Coronary artery (tissue), 2 donors: ENCODE data around the gene LIMD2.

Experiments
- DNase-seq: peaks from one replicate; pipeline ENCODE4 v3.0.0-alpha.2; 2017; ENCODE audit warnings: low spot score
- H3K27ac ChIP-seq, 2 donors: fragments of 200-600 bp; sonication (generic); one replicate each; pipeline ENCODE4 v1.5.1; 2016 to 2019
- H3K4me3 ChIP-seq: fragments of 200-600 bp; sonication (generic); 2 replicates; pipeline ENCODE4 v1.5.1; 2016; ENCODE audit warnings: mild to moderate bottlenecking, moderate library complexity
- CTCF ChIP-seq: fragments of 200-600 bp; sonication (generic); IDR thresholded peaks from one replicate; pipeline ENCODE4 v1.5.1; 2019; ENCODE audit warnings: antibody characterized with exemption

LIMD2 gene

GRCh38 chr17:63701456-63701820, 1.5 kb upstream of the LIMD2 start:
- no peak for TF ChIP-seq CTCF
- H3K4me3 ChIP-seq = peak overlapping the region; percentile 76
- H3K27ac ChIP-seq = peak overlapping the region; percentile 47 to 62
- DNase-seq = no peak

- no peak for TF ChIP-seq CTCF
- Histone ChIP-seq H3K4me3 (peak overlapping the region; percentile 76), H3K27ac (peak overlapping the region; percentile 47 to 62)
- DNase-seq = peak; percentile 80
Measured at GRCh38 chr17:63700528-63701455, 867 bp upstream of the LIMD2 start.

GRCh38 chr17:63698886-63699637, 863 bp downstream of the LIMD2 start:
- Histone ChIP-seq H3K27ac (peak overlapping the region; percentile 26 to 62), H3K4me3 (peak overlapping the region; percentile 76)
- peak; percentile 83 for DNase-seq
- no peak for TF ChIP-seq CTCF

- Histone ChIP-seq H3K4me3 (peak overlapping the region; percentile 76), H3K27ac (peak overlapping the region in 1 of 2 donors; percentile 62)
- no peak for TF ChIP-seq CTCF
- peak; percentile 74 for DNase-seq
Measured at GRCh38 chr17:63698381-63698885, 1.5 kb downstream of the LIMD2 start.

- TF ChIP-seq CTCF = no peak
- H3K27ac ChIP-seq = peak overlapping the region in 1 of 2 donors; percentile 62
- no peak for DNase-seq
- no peak overlapping the region for H3K4me3 ChIP-seq
Measured at GRCh38 chr17:63697341-63698286, 2.3 kb downstream of the LIMD2 start.

- H3K4me3 ChIP-seq = no peak overlapping the region
- H3K27ac ChIP-seq = peak overlapping the region in 1 of 2 donors; percentile 62
- DNase-seq = no peak
- TF ChIP-seq CTCF = no peak
Measured at GRCh38 chr17:63696381-63696961, 3.5 kb downstream of the LIMD2 start.
